GM12878 (cell line): ENCODE results near the gene ZBTB18. TPM values are rescaled to one million over a fixed set of nuclear protein-coding genes. Genes with fewer than 3 reads are reported as not detected.

ENCODE experiments used
- ATAC-seq: fragments of 200-7000 bp; cut with Tn5 transposase; 3 replicates; pipeline ENCODE4 v1.9.1; 2020; ENCODE audit warnings: mild to moderate bottlenecking, moderate library complexity
- BruUV-seq: library from RNA; stranded (reverse); fragments of 400-500 nt; replicated peaks from 2 replicates; lab custom pipeline; 2021; lab: Mats Ljungman, UMichigan
- CTCF ChIA-PET: fragments of 300-600 bp; sonication (Branson Sonifier 250); formaldehyde crosslinking; extraction: SDS; loops from one replicate; lab custom pipeline; 2021; ENCODE audit warnings: inconsistent platforms; lab: Yijun Ruan, JAX
- POLR2A ChIA-PET: fragments of 350-600 bp; formaldehyde crosslinking; extraction: SDS; loops from one replicate; lab custom pipeline; 2021; ENCODE audit warnings: inconsistent platforms; lab: Charles Lee
- RAD21 ChIA-PET: fragments of 300-600 bp; sonication (Branson Sonifier 250); formaldehyde crosslinking; loops from one replicate; lab custom pipeline; 2023; ENCODE audit warnings: antibody characterized with exemption; ENCODE audit not compliant: unreplicated experiment; lab: Charles Lee
- SMC1A ChIA-PET: fragments of 300-600 bp; sonication (Branson Sonifier 250); formaldehyde crosslinking; loops from one replicate; lab custom pipeline; 2023; ENCODE audit not compliant: unreplicated experiment, uncharacterized antibody; lab: Charles Lee
- DNase-seq: peaks from one replicate; pipeline ENCODE4 v3.0.0-alpha.2; 2011; ENCODE audit warnings: low read depth, low spot score
- FAIRE-seq: peaks from 3 replicates; lab custom pipeline; 2011; peaks lifted over from hg19 to GRCh38; lab: Jason Lieb, UNC
- H2AFZ ChIP-seq: 2 replicates; pipeline ENCODE4 v1.6.0; 2011; ENCODE audit warnings: low read depth, low read length, control low read depth; ENCODE audit not compliant: control insufficient read depth
- H3K27ac ChIP-seq: 2 replicates; pipeline ENCODE4 v1.5.1; 2011; ENCODE audit warnings: control low read depth; ENCODE audit not compliant: control insufficient read depth, insufficient read depth
- H3K27me3 ChIP-seq, 2 experiments: replicated peaks in 1 of 2; 2 replicates each; pipeline versions ENCODE4 v1.6.0 to v1.6.1; 2011; ENCODE audit warnings: low read length in 1 of 2; ENCODE audit not compliant: control insufficient read depth in 2 of 2, insufficient read depth in 2 of 2
- H3K36me3 ChIP-seq, 2 experiments: 2 replicates each; pipeline ENCODE4 v1.5.1; 2011; ENCODE audit warnings: low read length in 1 of 2; ENCODE audit not compliant: control insufficient read depth in 2 of 2, insufficient read depth in 2 of 2
- H3K4me1 ChIP-seq: 2 replicates; pipeline ENCODE4 v1.6.1; 2011; ENCODE audit warnings: mild to moderate bottlenecking, low read length, moderate library complexity, mixed read lengths; ENCODE audit not compliant: control insufficient read depth, insufficient read depth
- H3K4me2 ChIP-seq: 2 replicates; pipeline ENCODE4 v1.6.0; 2011; ENCODE audit warnings: control low read depth; ENCODE audit not compliant: control insufficient read depth, insufficient read depth
- H3K4me3 ChIP-seq: fragments of 200-600 bp; sonication (generic); 2 replicates; pipeline ENCODE4 v1.5.1; 2016
- H3K79me2 ChIP-seq: 2 replicates; pipeline ENCODE4 v1.6.0; 2011; ENCODE audit warnings: low read length; ENCODE audit not compliant: control insufficient read depth, insufficient read depth
- H3K9ac ChIP-seq: 2 replicates; pipeline ENCODE4 v1.8.0; 2011; ENCODE audit warnings: low read length, control low read depth, mixed read lengths; ENCODE audit not compliant: control insufficient read depth, insufficient read depth
- H3K9me3 ChIP-seq: replicated peaks from 3 replicates; pipeline ENCODE4 v1.5.1; 2011; ENCODE audit warnings: mild to moderate bottlenecking, low read length; ENCODE audit not compliant: control insufficient read depth, insufficient read depth
- H4K20me1 ChIP-seq: 2 replicates; pipeline ENCODE4 v1.6.0; 2011; ENCODE audit not compliant: control insufficient read depth, insufficient read depth
- BCL3 ChIP-seq: IDR thresholded peaks from 2 replicates; pipeline ENCODE4 v1.6.1; 2011; ENCODE audit warnings: borderline replicate concordance, low read depth, mild to moderate bottlenecking, moderate library complexity, low read length; ENCODE audit not compliant: insufficient read depth, poor library complexity, severe bottlenecking
- E2F8 ChIP-seq: fragments of 450-650 bp; IDR thresholded peaks from 2 replicates; pipeline ENCODE4 v1.6.1; 2018; ENCODE audit warnings: mild to moderate bottlenecking, low read depth, moderate library complexity; ENCODE audit not compliant: partially characterized antibody
- HDAC2 ChIP-seq: fragments of 200-600 bp; sonication (generic); IDR thresholded peaks from 2 replicates; pipeline ENCODE4 v1.6.1; 2017
- JUNB ChIP-seq: IDR thresholded peaks from 2 replicates; pipeline ENCODE4 v1.6.1; 2016; ENCODE audit warnings: antibody characterized with exemption, mild to moderate bottlenecking
- KAT2A ChIP-seq: conservative IDR thresholded peaks from 2 replicates; pipeline ENCODE4 v1.6.1; 2011; ENCODE audit warnings: low read depth, low read length; ENCODE audit not compliant: control insufficient read depth
- MXI1 ChIP-seq: fragments of 150-350 bp; IDR thresholded peaks from 2 replicates; pipeline ENCODE4 v1.6.1; 2011; ENCODE audit warnings: low read depth, mild to moderate bottlenecking, inconsistent platforms, low read length, improper control_type of control experiment
- NFXL1 ChIP-seq: fragments of 450-650 bp; IDR thresholded peaks from 2 replicates; pipeline ENCODE4 v1.6.1; 2017; ENCODE audit warnings: antibody characterized with exemption, mild to moderate bottlenecking, borderline replicate concordance
- TAF1 ChIP-seq: IDR thresholded peaks from 2 replicates; pipeline ENCODE4 v1.6.1; 2011; ENCODE audit warnings: mild to moderate bottlenecking, low read depth, low read length, borderline replicate concordance
- TARDBP ChIP-seq: IDR thresholded peaks from 2 replicates; pipeline ENCODE4 v1.6.1; 2016; ENCODE audit warnings: borderline replicate concordance
- TCF3 ChIP-seq: IDR thresholded peaks from 2 replicates; pipeline ENCODE4 v1.6.1; 2012; ENCODE audit warnings: low read depth, mild to moderate bottlenecking, low read length, borderline replicate concordance; ENCODE audit not compliant: insufficient read depth
- ZBED1 ChIP-seq: IDR thresholded peaks from 2 replicates; pipeline ENCODE4 v1.6.1; 2016; ENCODE audit warnings: borderline replicate concordance
- ZBTB40 ChIP-seq: fragments of 450-650 bp; IDR thresholded peaks from 2 replicates; pipeline ENCODE4 v1.6.1; 2016; ENCODE audit warnings: mild to moderate bottlenecking, moderate library complexity, borderline replicate concordance
- ZNF274 ChIP-seq: IDR thresholded peaks from one replicate; pipeline ENCODE4 v1.8.0; 2011; ENCODE audit not compliant: insufficient read length, insufficient read depth
- WGBS: methylation state at CpG from one replicate; pipeline ENCODE4 v1.1.6; 2016; ENCODE audit warnings: low lambda C conversion rate; ENCODE audit not compliant: insufficient replicate concordance, insufficient coverage; ENCODE audit errors: missing lambda C conversion rate; 5-methylcytosine and 5-hydroxymethylcytosine counted together
- in situ Hi-C: fragments of 300-500 bp; cut with MboI; formaldehyde crosslinking; loops from 9 replicates; pipeline ENCODE4 v1.14.3; 2018; ENCODE audit warnings: mixed read lengths
- intact Hi-C: fragments of 100-400 bp; cut with micrococcal nuclease; formaldehyde crosslinking; loops from one replicate; pipeline ENCODE4 v1.14.2; 2022; ENCODE audit not compliant: unreplicated experiment
- polyA plus RNA-seq, 11 experiments: library from polyadenylated mRNA; depleted of rRNA in 4 of 11; unstranded in 6 of 11; stranded (reverse) in 5 of 11; fragments of >200 nt; fragmentation: Nextera tagmentation in 4 of 11; fragmentation: Illumina TruSeq in 1 of 11; extraction: Ambion mirVana in 4 of 11; extraction: Trizol in 1 of 11; gene quantifications; 1 replicate in 1 of 11; 2 replicates in 10 of 11; pipeline versions ENCODE4 v1.2.1 to v1.2.3, GENCODE V29; 2011 to 2016; ENCODE audit warnings: inconsistent platforms in 2 of 11, missing spikeins in 2 of 11, low read depth in 1 of 11
- total RNA-seq, 4 experiments: library from RNA; depleted of rRNA in 3 of 4; stranded (reverse); fragments of >200 nt in 3 of 4; fragmentation: Illumina TruSeq in 1 of 4; extraction: Trizol in 1 of 4; gene quantifications; 2 replicates each; pipeline versions ENCODE4 v1.2.1 to v1.2.3, GENCODE V29; 2013 to 2021

The ZBTB18 gene
- total and polyA plus RNA-seq, 10 of the 15 experiments (the other 5 are each of a cell fraction or from before 2014, with no cell fraction given): 0.27 to 8.6 (median 6.1) TPM

- TF ChIP-seq E2F8: no peak
- no peak for TF ChIP-seq ZBED1
- no peak for TF ChIP-seq ZNF274
- TF ChIP-seq HDAC2: no peak
- TF ChIP-seq MXI1: no peak
- TF ChIP-seq TAF1: no peak
These were observed 39.6 kb downstream of the ZBTB18 start (continued) for GRCh38 chr1:244090645-244091044.

- Histone ChIP-seq H3K27ac (no peak overlapping the region), H3K9ac (no peak overlapping the region), H3K4me2 (no peak overlapping the region), H3K79me2 (no peaks in the 10 kb centered on the region), H2AFZ (no peak overlapping the region), H3K27me3 (no peaks in the 10 kb centered on the region; a peak in 1 of 4 replicates), H3K36me3 (no peaks in the 10 kb centered on the region), H3K4me3 (no peak overlapping the region), H3K9me3 (no peaks in the 10 kb centered on the region), H4K20me1 (no peaks in the 10 kb centered on the region), H3K4me1 (no peaks in the 10 kb centered on the region)
- 52% methylated on average over 6 of the region's 6 CpGs for WGBS
- SMC1A ChIA-PET: no interaction called here
- CTCF ChIA-PET: no interaction called here
- BruUV-seq: no TSS peak
- DNase-seq (no peak), ATAC-seq (no peak), FAIRE-seq (no peak)
- in situ Hi-C loops: no loop called here
- intact Hi-C loops: no loop called here
- POLR2A ChIA-PET: no interaction called here
- RAD21 ChIA-PET: no interaction called here
- TF ChIP-seq TCF3 (no peak), TARDBP (no peak), JUNB (no peak), BCL3 (no peak), NFXL1 (no peak), ZBTB40 (no peak), KAT2A (no peak)
These were observed 41.3 kb downstream of the ZBTB18 start for GRCh38 chr1:244092293-244092963.
